ENCODE results near the gene EPS8L2.

DNA sequence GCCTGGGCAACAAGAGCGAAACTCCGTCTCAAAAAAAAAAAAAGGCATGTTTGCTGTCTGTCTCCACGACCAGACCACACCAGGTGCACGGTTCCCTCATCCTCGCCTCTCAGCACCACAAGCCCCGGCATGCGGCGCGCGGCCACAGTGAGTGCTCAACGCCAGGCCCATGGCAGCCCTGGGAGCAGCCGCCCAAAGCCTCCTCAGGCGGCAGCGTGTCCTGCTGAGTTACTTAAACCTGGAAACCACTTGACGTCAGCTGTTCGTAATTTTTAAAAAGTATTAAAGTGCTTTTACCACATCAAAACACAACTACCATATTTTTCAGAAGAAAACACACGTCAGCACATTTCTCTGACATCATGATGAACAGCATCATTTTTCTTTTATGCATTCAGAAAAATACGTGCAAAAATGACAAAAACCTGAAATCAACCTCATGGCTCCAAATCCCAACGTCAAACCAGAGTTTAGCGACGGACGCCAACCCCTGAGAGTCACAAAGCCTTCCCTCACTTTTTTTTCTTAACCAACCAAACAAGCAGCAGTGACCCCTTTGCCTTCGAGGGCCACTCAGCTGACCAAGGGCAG is 13.1 kb upstream of the EPS8L2 start:
- TF ChIP-seq, protein P1, sequence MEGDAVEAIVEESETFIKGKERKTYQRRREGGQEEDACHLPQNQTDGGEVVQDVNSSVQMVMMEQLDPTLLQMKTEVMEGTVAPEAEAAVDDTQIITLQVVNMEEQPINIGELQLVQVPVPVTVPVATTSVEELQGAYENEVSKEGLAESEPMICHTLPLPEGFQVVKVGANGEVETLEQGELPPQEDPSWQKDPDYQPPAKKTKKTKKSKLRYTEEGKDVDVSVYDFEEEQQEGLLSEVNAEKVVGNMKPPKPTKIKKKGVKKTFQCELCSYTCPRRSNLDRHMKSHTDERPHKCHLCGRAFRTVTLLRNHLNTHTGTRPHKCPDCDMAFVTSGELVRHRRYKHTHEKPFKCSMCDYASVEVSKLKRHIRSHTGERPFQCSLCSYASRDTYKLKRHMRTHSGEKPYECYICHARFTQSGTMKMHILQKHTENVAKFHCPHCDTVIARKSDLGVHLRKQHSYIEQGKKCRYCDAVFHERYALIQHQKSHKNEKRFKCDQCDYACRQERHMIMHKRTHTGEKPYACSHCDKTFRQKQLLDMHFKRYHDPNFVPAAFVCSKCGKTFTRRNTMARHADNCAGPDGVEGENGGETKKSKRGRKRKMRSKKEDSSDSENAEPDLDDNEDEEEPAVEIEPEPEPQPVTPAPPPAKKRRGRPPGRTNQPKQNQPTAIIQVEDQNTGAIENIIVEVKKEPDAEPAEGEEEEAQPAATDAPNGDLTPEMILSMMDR (conservative IDR thresholded peaks at IDR 0.05): no peak
- TF ChIP-seq ZFX (IDR thresholded peaks at IDR 0.05): no peak
